HG03095 (cell line): ENCODE results near the gene TFAP2B.

Experiments
- ATAC-seq: cut with Tn5 transposase; IDR thresholded peaks from one replicate; pipeline ENCODE4 v1.9.1; 2021; ENCODE audit warnings: moderate library complexity; ENCODE audit not compliant: unreplicated experiment

Gene TFAP2B

GRCh38 chr6:50847890-50848594 is 29.4 kb downstream of the TFAP2B start:
- no peak for ATAC-seq

- ATAC-seq = no peak
These were observed 30.5 kb downstream of the TFAP2B start for GRCh38 chr6:50848989-50849795.

- no peak for ATAC-seq
These were observed 31.1 kb downstream of the TFAP2B start for GRCh38 chr6:50849796-50850180.

GRCh38 chr6:50850223-50851048 is 31.8 kb downstream of the TFAP2B start:
- ATAC-seq = no peak

GRCh38 chr6:50851049-50851845 is 32.6 kb downstream of the TFAP2B start:
- no peak for ATAC-seq

GRCh38 chr6:50853939-50854338 is 35.3 kb downstream of the TFAP2B start:
- no peak for ATAC-seq

GRCh38 chr6:50861692-50862091 is 43.0 kb downstream of the TFAP2B start:
- ATAC-seq = no peak

GRCh38 chr6:50862176-50862575 is 43.5 kb downstream of the TFAP2B start:
- ATAC-seq = no peak

GRCh38 chr6:50864601-50865000 is 45.9 kb downstream of the TFAP2B start:
- no peak for ATAC-seq

GRCh38 chr6:50868466-50868865 is 49.8 kb downstream of the TFAP2B start:
- no peak for ATAC-seq

- ATAC-seq = no peak
These were observed 54.5 kb downstream of the TFAP2B start for GRCh38 chr6:50873167-50873566.

- no peak for ATAC-seq
These were observed 65.7 kb downstream of the TFAP2B start for GRCh38 chr6:50884364-50884763.

GRCh38 chr6:50887112-50887511 is 68.4 kb downstream of the TFAP2B start:
- ATAC-seq = no peak

GRCh38 chr6:50889497-50889896 is 70.8 kb downstream of the TFAP2B start:
- ATAC-seq = no peak

GRCh38 chr6:50889935-50890334 is 71.3 kb downstream of the TFAP2B start:
- no peak for ATAC-seq

- ATAC-seq = no peak
These were observed 71.9 kb downstream of the TFAP2B start for GRCh38 chr6:50890579-50890978.

- no peak for ATAC-seq
These were observed 72.6 kb downstream of the TFAP2B start for GRCh38 chr6:50891290-50891689.
